ENCODE results near the gene GPR37. TPM values are rescaled to one million over a fixed set of nuclear protein-coding genes. Genes with fewer than 3 reads are reported as not detected.

Gene GPR37
- total RNA-seq, 1 donor from 2014 or later, result 1.2 TPM

GRCh38 chr7:124780608-124781007 is 15.0 kb upstream of the GPR37 start:
- no peak for DNase-seq (ENCODE audit: low spot score)

GRCh38 chr7:124780056-124780455 is 14.5 kb upstream of the GPR37 start:
- DNase-seq (ENCODE audit: low spot score), result no peak

- no peak for DNase-seq (ENCODE audit: low spot score)
Measured at GRCh38 chr7:124779620-124780019, 14.0 kb upstream of the GPR37 start.

GRCh38 chr7:124779194-124779593 is 13.6 kb upstream of the GPR37 start:
- DNase-seq (ENCODE audit: low spot score), result no peak

GRCh38 chr7:124777268-124777667 is 11.7 kb upstream of the GPR37 start:
- no peak for DNase-seq (ENCODE audit: low spot score)

- no peak for DNase-seq (ENCODE audit: low spot score)
Measured at GRCh38 chr7:124776153-124776552, 10.6 kb upstream of the GPR37 start.

- DNase-seq (ENCODE audit: low spot score), result no peak
Measured at GRCh38 chr7:124775422-124775821, 9.8 kb upstream of the GPR37 start.

- DNase-seq (ENCODE audit: low spot score), result no peak
Measured at GRCh38 chr7:124773938-124774337, 8.3 kb upstream of the GPR37 start.

GRCh38 chr7:124773339-124773738 is 7.7 kb upstream of the GPR37 start:
- no peak for DNase-seq (ENCODE audit: low spot score)

- DNase-seq (ENCODE audit: low spot score), result no peak
Measured at GRCh38 chr7:124769136-124769535, 3.5 kb upstream of the GPR37 start.

GRCh38 chr7:124768525-124768924 is 2.9 kb upstream of the GPR37 start:
- no peak for DNase-seq (ENCODE audit: low spot score)

GRCh38 chr7:124764847-124765400 is 668 bp downstream of the GPR37 start:
- DNase-seq (ENCODE audit: low spot score), result no peak

- DNase-seq (ENCODE audit: low spot score), result no peak
Measured at GRCh38 chr7:124764051-124764846, 1.3 kb downstream of the GPR37 start.

GRCh38 chr7:124762611-124763143 is 2.9 kb downstream of the GPR37 start:
- DNase-seq (ENCODE audit: low spot score), result no peak

GRCh38 chr7:124761164-124761715 is 4.4 kb downstream of the GPR37 start:
- no peak for DNase-seq (ENCODE audit: low spot score)

GRCh38 chr7:124758327-124758726 is 7.3 kb downstream of the GPR37 start:
- DNase-seq (ENCODE audit: low spot score), result no peak

GRCh38 chr7:124754576-124755268 is 10.9 kb downstream of the GPR37 start:
- no peak for DNase-seq (ENCODE audit: low spot score)

- DNase-seq (ENCODE audit: low spot score), result no peak
Measured at GRCh38 chr7:124752310-124752709, 13.3 kb downstream of the GPR37 start.

- DNase-seq (ENCODE audit: low spot score), result no peak
Measured at GRCh38 chr7:124751027-124751426, 14.6 kb downstream of the GPR37 start.

- no peak for DNase-seq (ENCODE audit: low spot score)
Measured at GRCh38 chr7:124747072-124747471, 18.5 kb downstream of the GPR37 start.

- peak; percentile 15 for DNase-seq (ENCODE audit: low spot score)
Measured at GRCh38 chr7:124738639-124739038, 27.0 kb downstream of the GPR37 start.

GRCh38 chr7:124737760-124738300 is 27.8 kb downstream of the GPR37 start:
- no peak for DNase-seq (ENCODE audit: low spot score)

All from umbilical cord (tissue), 2 donors.